CD4-positive, alpha-beta memory T cell (primary cell): ENCODE results near the gene MRPS9. TPM values are rescaled to one million over a fixed set of nuclear protein-coding genes. Genes with fewer than 3 reads are reported as not detected.
A peak's percentile ranks its signal among the peaks of the same experiment; 100 is the strongest.

Experiments
- CTCF ChIA-PET: fragments of 350-600 bp; sonication (Branson Sonifier 250); formaldehyde crosslinking; loops from one replicate; lab custom pipeline; 2021; ENCODE audit warnings: inconsistent platforms; ENCODE audit not compliant: partially characterized antibody; lab: Charles Lee
- POLR2A ChIA-PET: fragments of 350-600 bp; sonication (Branson Sonifier 250); formaldehyde crosslinking; loops from one replicate; lab custom pipeline; 2021; ENCODE audit not compliant: partially characterized antibody; lab: Charles Lee
- DNase-seq, 5 donors: peaks; one replicate each; pipeline versions ENCODE4 v3.0.0 to v3.0.0-alpha.2; 2020 to 2022; ENCODE audit warnings: mixed read lengths in 1 of 5
- H3K27ac ChIP-seq: one replicate; pipeline ENCODE4 v1.7.0; 2013; ENCODE audit warnings: low read depth, low read length
- H3K27me3 ChIP-seq: 2 replicates; pipeline ENCODE4 v1.7.0; 2013; ENCODE audit warnings: mild to moderate bottlenecking, low read length, moderate library complexity; ENCODE audit not compliant: insufficient read depth
- H3K36me3 ChIP-seq: 2 replicates; pipeline ENCODE4 v1.7.0; 2013; ENCODE audit warnings: mild to moderate bottlenecking, low read length, moderate library complexity; ENCODE audit not compliant: insufficient read depth
- H3K4me1 ChIP-seq: 2 replicates; pipeline ENCODE4 v1.7.0; 2013; ENCODE audit warnings: mild to moderate bottlenecking, low read length, moderate library complexity; ENCODE audit not compliant: insufficient read depth
- H3K4me3 ChIP-seq, 2 donors: one replicate each; pipeline ENCODE4 v1.7.0; 2013; ENCODE audit warnings: low read length in 2 of 2, mild to moderate bottlenecking in 1 of 2
- H3K9me3 ChIP-seq, 2 donors: one replicate each; pipeline ENCODE4 v1.7.0; 2013; ENCODE audit warnings: low read length in 2 of 2, control low read depth in 1 of 2; ENCODE audit not compliant: control insufficient read depth in 1 of 2
- H3K27ac Mint-ChIP-seq, 7 donors: one replicate each; pipeline ENCODE4 v1.8.0; 2020 to 2021; ENCODE audit warnings: mixed read lengths in 7 of 7, mild to moderate bottlenecking in 6 of 7, inconsistent platforms in 3 of 7, moderate library complexity in 3 of 7
- H3K27me3 Mint-ChIP-seq, 2 donors: one replicate each; pipeline ENCODE4 v1.8.0; 2020 to 2021; ENCODE audit warnings: mixed read lengths in 2 of 2
- H3K36me3 Mint-ChIP-seq, 2 donors: one replicate each; pipeline ENCODE4 v1.8.0; 2020 to 2021; ENCODE audit warnings: mixed read lengths in 2 of 2, inconsistent platforms in 1 of 2, mild to moderate bottlenecking in 1 of 2
- H3K4me1 Mint-ChIP-seq, 4 donors: one replicate each; pipeline ENCODE4 v1.8.0; 2020 to 2021; ENCODE audit warnings: mixed read lengths in 4 of 4, mild to moderate bottlenecking in 1 of 4
- H3K4me3 Mint-ChIP-seq, 8 donors: one replicate each; pipeline ENCODE4 v1.8.0; 2020 to 2021; ENCODE audit warnings: mixed read lengths in 8 of 8, mild to moderate bottlenecking in 7 of 8, moderate library complexity in 6 of 8, inconsistent platforms in 3 of 8
- H3K9me3 Mint-ChIP-seq, 8 donors: one replicate each; pipeline ENCODE4 v1.8.0; 2020 to 2021; ENCODE audit warnings: mixed read lengths in 8 of 8, mild to moderate bottlenecking in 5 of 8, inconsistent platforms in 3 of 8, moderate library complexity in 1 of 8
- intact Hi-C: fragments of 100-400 bp; cut with micrococcal nuclease; formaldehyde crosslinking; loops from one replicate; pipeline ENCODE4 v1.15.1; 2023
- polyA plus RNA-seq, 2 donors: library from polyadenylated mRNA; unstranded; fragments of 300-500 nt; fragmentation: Illumina TruSeq; gene quantifications; one replicate each; pipeline ENCODE4 v1.2.3, GENCODE V29; 2021
- total RNA-seq, 2 experiments: library from RNA; stranded (reverse); gene quantifications; one replicate each; pipeline ENCODE4 v1.2.3, GENCODE V29; 2021

The MRPS9 gene
- total and polyA plus RNA-seq, 4 experiments from 2014 or later: 20.1 to 31.0 (median 21.4) TPM

GRCh38 chr2:105127289-105127915 is 89.5 kb downstream of the MRPS9 start:
- no peaks in the 10 kb centered on the region for H3K27me3 ChIP-seq

GRCh38 chr2:105129722-105130232 is 91.9 kb downstream of the MRPS9 start:
- Mint-ChIP-seq H3K4me3 (no peak overlapping the region), H3K4me1 (no peaks in the 10 kb centered on the region), H3K9me3 (peaks cover 0 to 5% (median 0%) of the 10 kb centered on the region in 8 donors), H3K27ac (no peak overlapping the region), H3K27me3 (peaks cover 2 to 13% of the 10 kb centered on the region in 2 donors), H3K36me3 (no peaks in the 10 kb centered on the region)
- no peak overlapping the region for H3K4me3 ChIP-seq
- H3K36me3 ChIP-seq: no peaks in the 10 kb centered on the region
- no peaks in the 10 kb centered on the region for H3K27me3 ChIP-seq
- no peak for DNase-seq
- no peaks in the 10 kb centered on the region for H3K9me3 ChIP-seq
- ChIA-PET CTCF (no interaction called here), POLR2A (no interaction called here)
- no peak overlapping the region for H3K27ac ChIP-seq
- no peaks in the 10 kb centered on the region for H3K4me1 ChIP-seq
- intact Hi-C loops: no loop called here

More at GRCh38 chr2:105127289-105127915, 89.5 kb downstream of the MRPS9 start:
- POLR2A ChIA-PET: no interaction called here
- peaks cover 0 to 5% (median 0%) of the 10 kb centered on the region in 8 donors for H3K9me3 Mint-ChIP-seq
- CTCF ChIA-PET: no interaction called here
- Histone ChIP-seq H3K36me3 (no peaks in the 10 kb centered on the region), H3K4me1 (no peaks in the 10 kb centered on the region), H3K27ac (no peak overlapping the region), H3K9me3 (no peaks in the 10 kb centered on the region), H3K4me3 (no peak overlapping the region)
- H3K4me1 Mint-ChIP-seq: no peaks in the 10 kb centered on the region
- no peak for DNase-seq
- no peak overlapping the region for H3K4me3 Mint-ChIP-seq
- peaks cover under 1 to 22% of the 10 kb centered on the region in 2 donors for H3K27me3 Mint-ChIP-seq
- intact Hi-C loops: no loop called here
- H3K36me3 Mint-ChIP-seq: no peaks in the 10 kb centered on the region
- no peak overlapping the region for H3K27ac Mint-ChIP-seq

GRCh38 chr2:105130546-105130945 is 92.7 kb downstream of the MRPS9 start:
- intact Hi-C loops: no loop called here
- ChIA-PET POLR2A (no interaction called here), CTCF (no interaction called here)
- no peak overlapping the region for H3K4me3 Mint-ChIP-seq
- no peak overlapping the region for H3K27ac Mint-ChIP-seq
- Histone ChIP-seq H3K4me3 (no peak overlapping the region), H3K27me3 (no peaks in the 10 kb centered on the region), H3K36me3 (no peaks in the 10 kb centered on the region), H3K4me1 (no peaks in the 10 kb centered on the region), H3K27ac (no peak overlapping the region), H3K9me3 (no peaks in the 10 kb centered on the region)
- no peaks in the 10 kb centered on the region for H3K36me3 Mint-ChIP-seq
- no peak for DNase-seq
- no peaks in the 10 kb centered on the region for H3K4me1 Mint-ChIP-seq
- peaks cover 0 to 5% (median 0%) of the 10 kb centered on the region in 8 donors for H3K9me3 Mint-ChIP-seq
- H3K27me3 Mint-ChIP-seq: peaks cover 2 to 11% of the 10 kb centered on the region in 2 donors

GRCh38 chr2:105134081-105134480 is 96.2 kb downstream of the MRPS9 start:
- Mint-ChIP-seq H3K36me3 (no peaks in the 10 kb centered on the region), H3K4me1 (no peaks in the 10 kb centered on the region)
- CTCF ChIA-PET: interaction anchor here (1.4 to 1.7 kb wide), 2 partner anchors 16 to 20 kb away, joined by 3 read pairs; no protein-coding TSS in a partner anchor

GRCh38 chr2:105135436-105135835 is 97.6 kb downstream of the MRPS9 start:
- no peak overlapping the region for H3K4me3 Mint-ChIP-seq
- Histone ChIP-seq H3K4me3 (no peak overlapping the region), H3K36me3 (no peaks in the 10 kb centered on the region), H3K9me3 (no peaks in the 10 kb centered on the region), H3K27ac (no peak overlapping the region), H3K27me3 (no peaks in the 10 kb centered on the region), H3K4me1 (no peaks in the 10 kb centered on the region)
- ChIA-PET CTCF (interaction anchor here (1.2 to 1.7 kb wide), 2 partner anchors 18 to 100 kb away, joined by 3 read pairs; no protein-coding TSS in a partner anchor), POLR2A (no interaction called here)
- no peaks in the 10 kb centered on the region for H3K4me1 Mint-ChIP-seq
- peaks cover 0 to 2% (median 0%) of the 10 kb centered on the region in 8 donors for H3K9me3 Mint-ChIP-seq
- H3K36me3 Mint-ChIP-seq: no peaks in the 10 kb centered on the region
- H3K27me3 Mint-ChIP-seq: peaks cover 13 to 15% of the 10 kb centered on the region in 2 donors
- intact Hi-C loops: no loop called here
- no peak overlapping the region for H3K27ac Mint-ChIP-seq
- DNase-seq: no peak

More at GRCh38 chr2:105134081-105134480, 96.2 kb downstream of the MRPS9 start:
- H3K36me3 ChIP-seq: no peaks in the 10 kb centered on the region
- H3K9me3 ChIP-seq: no peaks in the 10 kb centered on the region
- H3K9me3 Mint-ChIP-seq: no peaks in the 10 kb centered on the region
- no peak overlapping the region for H3K27ac Mint-ChIP-seq
- intact Hi-C loops: no loop called here
- no peaks in the 10 kb centered on the region for H3K27me3 ChIP-seq
- H3K4me3 Mint-ChIP-seq: no peak overlapping the region
- POLR2A ChIA-PET: no interaction called here
- no peak overlapping the region for H3K27ac ChIP-seq
- peaks cover 4 to 12% of the 10 kb centered on the region in 2 donors for H3K27me3 Mint-ChIP-seq
- DNase-seq: no peak
- no peaks in the 10 kb centered on the region for H3K4me1 ChIP-seq
- H3K4me3 ChIP-seq: no peak overlapping the region

- CTCF ChIA-PET: interaction anchor here (3.7 kb wide), 1 partner anchor 22 kb away, joined by 13 read pairs; no protein-coding TSS in a partner anchor
- Histone ChIP-seq H3K4me3 (no peak overlapping the region), H3K27me3 (no peaks in the 10 kb centered on the region), H3K36me3 (no peaks in the 10 kb centered on the region), H3K9me3 (no peaks in the 10 kb centered on the region), H3K4me1 (no peaks in the 10 kb centered on the region), H3K27ac (no peak overlapping the region)
- Mint-ChIP-seq H3K4me3 (no peak overlapping the region), H3K27me3 (peaks cover 15 to 19% of the 10 kb centered on the region in 2 donors), H3K27ac (peak overlapping the region in 1 of 7 donors; percentile 53), H3K9me3 (peaks cover 0 to 2% (median 0%) of the 10 kb centered on the region in 8 donors), H3K36me3 (no peaks in the 10 kb centered on the region), H3K4me1 (no peaks in the 10 kb centered on the region)
- DNase-seq: no peak
- intact Hi-C loops: no loop called here
- POLR2A ChIA-PET: no interaction called here
Measured at GRCh38 chr2:105136394-105136793, 98.5 kb downstream of the MRPS9 start.

- H3K9me3 Mint-ChIP-seq: peaks cover 0 to 2% (median 0%) of the 10 kb centered on the region in 8 donors
- CTCF ChIA-PET: interaction anchor here (3.7 kb wide), 1 partner anchor 24 kb away, joined by 13 read pairs; no protein-coding TSS in a partner anchor
- peaks cover 25 to 36% of the 10 kb centered on the region in 2 donors for H3K27me3 Mint-ChIP-seq
Measured at GRCh38 chr2:105138643-105139042, 100.8 kb downstream of the MRPS9 start.

More at GRCh38 chr2:105138643-105139042, 100.8 kb downstream of the MRPS9 start:
- DNase-seq: no peak
- no peak overlapping the region for H3K4me3 ChIP-seq
- POLR2A ChIA-PET: no interaction called here
- H3K9me3 ChIP-seq: no peaks in the 10 kb centered on the region
- intact Hi-C loops: no loop called here
- Mint-ChIP-seq H3K36me3 (no peaks in the 10 kb centered on the region), H3K27ac (no peak overlapping the region), H3K4me3 (no peak overlapping the region), H3K4me1 (peaks cover 0 to 9% (median 2%) of the 10 kb centered on the region in 4 donors)
- H3K27me3 ChIP-seq: peaks cover 5% of the 10 kb centered on the region
- no peaks in the 10 kb centered on the region for H3K4me1 ChIP-seq
- no peaks in the 10 kb centered on the region for H3K36me3 ChIP-seq
- H3K27ac ChIP-seq: no peak overlapping the region
